Measurements from ENCODE around the gene YOD1.

- TF ChIP-seq CTCF (conservative IDR thresholded peaks at IDR 0.05 in 1 of 2, IDR thresholded peaks at IDR 0.05 in 1 of 2; ENCODE audit: low read depth in 1 of 2, low read length in 2 of 2), result no peak
- TF ChIP-seq EZH2 (IDR thresholded peaks at IDR 0.05; ENCODE audit: low read length, missing control alignments), result no peak
Measured at GRCh38 chr1:207026104-207026534, 24.9 kb downstream of the YOD1 start.

All from fibroblast of lung (primary cell).